GM19035 (cell line): ENCODE measurements around the gene FGD2.
"Not testable (repeated sequence)": the region's sequence is repeated elsewhere in the genome, so short reads cannot be mapped to it uniquely, and the experiment has no call there.

ENCODE experiments used
- ATAC-seq: cut with Tn5 transposase; IDR thresholded peaks from one replicate; pipeline ENCODE4 v1.9.1; 2021; ENCODE audit not compliant: unreplicated experiment

The FGD2 gene

GRCh38 chr6:37057128-37057471 is 51.6 kb downstream of the FGD2 start:
- no peak for ATAC-seq

GRCh38 chr6:37057678-37058077 is 52.2 kb downstream of the FGD2 start:
- ATAC-seq: no peak

GRCh38 chr6:37058084-37058586 is 52.7 kb downstream of the FGD2 start:
- no peak for ATAC-seq

- not testable (repeated sequence) for ATAC-seq
These were observed 53.5 kb downstream of the FGD2 start for GRCh38 chr6:37058984-37059343.

GRCh38 chr6:37059344-37060194 is 54.1 kb downstream of the FGD2 start:
- ATAC-seq: no peak

- no peak for ATAC-seq
These were observed 54.7 kb downstream of the FGD2 start for GRCh38 chr6:37060195-37060559.

- ATAC-seq: no peak
These were observed 55.8 kb downstream of the FGD2 start for GRCh38 chr6:37061157-37061804.

GRCh38 chr6:37062424-37062823 is 57.0 kb downstream of the FGD2 start:
- no peak for ATAC-seq

- no peak for ATAC-seq
These were observed 63.2 kb downstream of the FGD2 start for GRCh38 chr6:37068356-37069270.

GRCh38 chr6:37069639-37070038 is 64.2 kb downstream of the FGD2 start:
- no peak for ATAC-seq

GRCh38 chr6:37072526-37072925 is 67.1 kb downstream of the FGD2 start:
- no peak for ATAC-seq

GRCh38 chr6:37074053-37074827 is 68.8 kb downstream of the FGD2 start:
- no peak for ATAC-seq

GRCh38 chr6:37077191-37077904 is 71.9 kb downstream of the FGD2 start:
- ATAC-seq: no peak

GRCh38 chr6:37077905-37078296 is 72.4 kb downstream of the FGD2 start:
- no peak for ATAC-seq
